Mesenchymal stem cell (in vitro differentiated cells and primary cell): ENCODE measurements around the gene FUT6.
A peak's percentile ranks its signal among the peaks of the same experiment; 100 is the strongest.
"Not testable (repeated sequence)": the region's sequence is repeated elsewhere in the genome, so short reads cannot be mapped to it uniquely, and the experiment has no call there.

ENCODE experiments used
- DNase-seq: peaks from one replicate; pipeline ENCODE4 v3.0.0-alpha.2; 2013
- H2AFZ ChIP-seq: one replicate; pipeline ENCODE4 v1.6.1; 2013; ENCODE audit warnings: low read depth, mild to moderate bottlenecking, control low read depth, inconsistent platforms, low read length, moderate library complexity
- H2AK5ac ChIP-seq: 2 replicates; pipeline ENCODE4 v1.6.1; 2013; ENCODE audit warnings: low read length, moderate library complexity, mild to moderate bottlenecking, inconsistent platforms; ENCODE audit not compliant: severe bottlenecking
- H2BK120ac ChIP-seq: one replicate; pipeline ENCODE4 v1.6.1; 2013; ENCODE audit warnings: low read depth, mild to moderate bottlenecking, inconsistent platforms, low read length, moderate library complexity
- H2BK12ac ChIP-seq, 2 experiments: one replicate each; pipeline ENCODE4 v1.6.1; 2013; ENCODE audit warnings: inconsistent platforms in 2 of 2, low read length in 2 of 2, mild to moderate bottlenecking in 2 of 2, moderate library complexity in 2 of 2, control low read depth in 1 of 2
- H2BK15ac ChIP-seq: one replicate; pipeline ENCODE4 v1.6.1; 2013; ENCODE audit warnings: mild to moderate bottlenecking, low read depth, inconsistent platforms; ENCODE audit not compliant: poor library complexity, severe bottlenecking
- H2BK5ac ChIP-seq: 2 replicates; pipeline ENCODE4 v1.6.1; 2013; ENCODE audit warnings: low read depth, mild to moderate bottlenecking, low read length, control low read depth, inconsistent platforms; ENCODE audit not compliant: poor library complexity, severe bottlenecking
- H3K14ac ChIP-seq, 2 experiments: one replicate each; pipeline ENCODE4 v1.6.1; 2013; ENCODE audit warnings: inconsistent platforms in 2 of 2, low read length in 2 of 2, control low read depth in 1 of 2, mild to moderate bottlenecking in 1 of 2, moderate library complexity in 1 of 2
- H3K18ac ChIP-seq, 2 experiments: one replicate each; pipeline ENCODE4 v1.6.1; 2013; ENCODE audit warnings: inconsistent platforms in 2 of 2, low read length in 2 of 2, control low read depth in 1 of 2, low read depth in 1 of 2, mild to moderate bottlenecking in 1 of 2
- H3K23ac ChIP-seq, 2 experiments: one replicate each; pipeline ENCODE4 v1.6.1; 2013; ENCODE audit warnings: inconsistent platforms in 2 of 2, low read length in 2 of 2, mild to moderate bottlenecking in 2 of 2, moderate library complexity in 2 of 2, control low read depth in 1 of 2
- H3K27ac ChIP-seq: 2 replicates; pipeline ENCODE4 v1.5.1; 2013; ENCODE audit warnings: mild to moderate bottlenecking, moderate library complexity, low read length, control low read depth, inconsistent platforms; ENCODE audit not compliant: poor library complexity, severe bottlenecking
- H3K27me3 ChIP-seq, 2 experiments: 2 replicates each; pipeline versions ENCODE4 v1.6.1 to v1.7.0; 2013; ENCODE audit warnings: low read length in 2 of 2, mild to moderate bottlenecking in 2 of 2, moderate library complexity in 2 of 2, control low read depth in 1 of 2, inconsistent platforms in 1 of 2; ENCODE audit not compliant: control insufficient read depth in 1 of 2, insufficient read depth in 1 of 2
- H3K36me3 ChIP-seq, 2 experiments: 2 replicates each; pipeline versions ENCODE4 v1.6.1 to v1.7.0; 2013; ENCODE audit warnings: low read length in 2 of 2, control low read depth in 1 of 2, inconsistent platforms in 1 of 2, low read depth in 1 of 2, mild to moderate bottlenecking in 1 of 2; ENCODE audit not compliant: insufficient read depth in 2 of 2, control insufficient read depth in 1 of 2
- H3K4ac ChIP-seq, 2 experiments: one replicate each; pipeline ENCODE4 v1.6.1; 2013; ENCODE audit warnings: inconsistent platforms in 2 of 2, low read length in 2 of 2, mild to moderate bottlenecking in 2 of 2, moderate library complexity in 2 of 2, control low read depth in 1 of 2, low read depth in 1 of 2
- H3K4me1 ChIP-seq: 2 replicates; pipeline ENCODE4 v1.6.1; 2013; ENCODE audit warnings: low read depth, low read length, control low read depth; ENCODE audit not compliant: control insufficient read depth, insufficient read depth
- H3K4me2 ChIP-seq: 2 replicates; pipeline ENCODE4 v1.6.1; 2013; ENCODE audit warnings: low read length, mild to moderate bottlenecking, inconsistent platforms; ENCODE audit not compliant: poor library complexity, severe bottlenecking
- H3K4me3 ChIP-seq, 2 experiments: 2 replicates each; pipeline versions ENCODE4 v1.5.1 to v1.7.0; 2013; ENCODE audit warnings: low read length in 2 of 2, mild to moderate bottlenecking in 2 of 2, control low read depth in 1 of 2, low read depth in 1 of 2; ENCODE audit not compliant: insufficient read depth in 1 of 2
- H3K79me1 ChIP-seq: replicated peaks from 2 replicates; pipeline ENCODE4 v1.6.1; 2013; ENCODE audit warnings: mild to moderate bottlenecking, control low read depth, low read length, inconsistent platforms; ENCODE audit not compliant: poor library complexity, severe bottlenecking
- H3K9ac ChIP-seq: 2 replicates; pipeline ENCODE4 v1.7.0; 2013; ENCODE audit warnings: mild to moderate bottlenecking, low read length, moderate library complexity
- H3K9me3 ChIP-seq: 2 replicates; pipeline ENCODE4 v1.7.0; 2013; ENCODE audit warnings: mild to moderate bottlenecking, low read length; ENCODE audit not compliant: control insufficient read depth
- H4K8ac ChIP-seq: one replicate; pipeline ENCODE4 v1.6.1; 2013; ENCODE audit warnings: inconsistent platforms, mild to moderate bottlenecking, low read length, moderate library complexity
- H4K91ac ChIP-seq: one replicate; pipeline ENCODE4 v1.6.1; 2013; ENCODE audit warnings: mild to moderate bottlenecking, low read length, inconsistent platforms
- WGBS: methylation state at CpG from one replicate; pipeline ENCODE4 v1.1.7; 2013; ENCODE audit warnings: mixed read lengths; 5-methylcytosine and 5-hydroxymethylcytosine counted together

Gene FUT6

DNA sequence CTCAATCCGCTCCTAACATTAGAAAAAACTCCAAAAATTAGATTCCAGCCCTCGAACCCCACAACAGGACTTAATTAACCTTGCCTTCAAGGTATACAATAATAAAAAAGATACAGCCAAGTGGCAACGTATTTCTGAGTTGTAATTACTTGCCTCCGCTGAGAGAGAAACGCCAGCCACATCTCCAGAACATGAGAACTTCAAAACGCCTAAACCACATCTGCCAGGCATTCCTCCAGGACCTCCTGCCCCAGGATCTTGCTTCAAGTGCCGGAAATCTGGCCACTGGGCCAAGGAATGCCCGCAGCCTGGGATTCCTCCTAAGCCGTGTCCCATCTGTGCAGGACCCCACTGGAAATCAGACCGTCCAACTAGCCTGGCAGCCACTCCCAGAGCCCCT, 14.6 kb upstream of the FUT6 start:
- not testable (repeated sequence) for H4K8ac ChIP-seq, H2BK15ac ChIP-seq, H2BK120ac ChIP-seq, H3K18ac ChIP-seq, H3K9me3 ChIP-seq, H3K36me3 ChIP-seq, H3K79me1 ChIP-seq, H3K9ac ChIP-seq, DNase-seq, H3K27ac ChIP-seq, H3K4ac ChIP-seq, H2BK5ac ChIP-seq, H3K4me1 ChIP-seq, H2AFZ ChIP-seq, H4K91ac ChIP-seq, H2BK12ac ChIP-seq, H3K4me2 ChIP-seq, H3K4me3 ChIP-seq, H3K14ac ChIP-seq, H2AK5ac ChIP-seq, H3K23ac ChIP-seq
- H3K27me3 ChIP-seq = peaks cover 24 to 50% of the 10 kb centered on the region in 2 experiments
- 85% methylated on average over 10 of the region's 10 CpGs for WGBS

DNA sequence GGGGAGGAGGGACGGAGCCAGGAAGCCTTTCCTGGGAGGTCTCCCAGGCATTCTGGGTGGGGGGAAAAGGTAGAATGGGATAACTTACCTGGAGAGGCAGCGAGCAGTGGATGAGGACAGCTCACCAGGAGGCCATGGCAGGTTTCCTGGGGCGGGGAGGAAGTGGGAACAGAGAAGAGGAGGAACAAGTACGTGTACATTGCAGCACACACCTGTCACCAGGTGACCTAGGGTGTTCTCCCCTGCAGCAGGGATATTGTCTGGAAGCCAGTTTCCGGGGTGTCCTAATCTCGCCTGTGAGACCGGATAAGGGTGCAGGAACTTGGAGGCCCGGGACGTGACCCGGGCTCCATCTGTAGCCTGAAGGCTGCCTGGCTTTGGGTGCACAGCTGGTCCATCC, 11.8 kb upstream of the FUT6 start, which contains the start of gene FUT3:
FUT3 (minus strand) TSS at position 148 of the 400 bp plus-strand sequence.
- Histone ChIP-seq H3K9ac (no peak within 1 kb of the TSS), H4K91ac (peak within 1 kb of the TSS; percentile 27), H3K9me3 (no peaks in the 10 kb centered on the region), H2BK5ac (no peak within 1 kb of the TSS), H3K4me2 (no peak within 1 kb of the TSS), H3K27me3 (peaks cover 21 to 42% of the 10 kb centered on the region in 2 experiments), H2AK5ac (no peak within 1 kb of the TSS), H2BK120ac (no peak within 1 kb of the TSS), H3K14ac (no peak within 1 kb of the TSS), H3K18ac (no peak within 1 kb of the TSS), H3K79me1 (no peaks in the 10 kb centered on the region), H3K36me3 (no peaks in the 10 kb centered on the region), H3K4me1 (no peaks in the 10 kb centered on the region), H3K23ac (no peak within 1 kb of the TSS), H3K27ac (no peak within 1 kb of the TSS), H4K8ac (no peak within 1 kb of the TSS), H2AFZ (no peak within 1 kb of the TSS), H3K4me3 (no peak within 1 kb of the TSS), H2BK12ac (peak within 1 kb of the TSS in 1 of 2 experiments; percentile 32), H2BK15ac (no peak within 1 kb of the TSS), H3K4ac (no peak within 1 kb of the TSS)
- no peak for DNase-seq
- 82% methylated on average over 10 of the region's 10 CpGs for WGBS

DNA sequence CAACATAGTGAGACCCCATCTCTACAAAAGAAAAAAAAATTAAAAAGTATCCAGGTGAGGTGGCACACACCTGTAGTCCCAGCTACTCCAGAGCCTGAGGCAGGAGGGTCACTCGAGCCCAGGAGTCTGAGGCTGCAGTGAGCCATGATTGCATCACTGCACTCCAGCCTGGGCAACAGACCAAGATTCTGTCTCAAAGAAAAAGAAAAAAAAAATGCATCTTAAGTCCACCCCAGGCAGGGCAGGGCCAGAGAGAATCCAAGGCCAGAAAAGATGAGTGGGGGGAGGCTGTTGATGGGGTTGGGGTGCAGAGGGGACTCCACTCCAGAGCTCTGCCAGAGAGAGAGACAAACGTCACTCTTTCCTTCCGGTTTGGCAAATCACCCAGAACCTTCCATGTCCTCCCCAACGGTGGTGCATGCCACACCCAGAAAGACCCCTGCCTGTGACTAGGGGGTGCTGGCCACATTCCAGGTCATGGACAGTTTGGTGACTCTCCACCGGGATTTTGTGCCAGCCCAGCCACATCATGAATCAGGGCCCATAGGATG, 11.3 kb upstream of the FUT6 start:
- Histone ChIP-seq H2BK12ac (peak overlapping the region in 1 of 2 experiments; percentile 32), H3K14ac (no peak overlapping the region), H3K4ac (no peak overlapping the region), H3K18ac (no peak overlapping the region), H3K79me1 (no peaks in the 10 kb centered on the region), H3K4me3 (no peak overlapping the region), H3K36me3 (no peaks in the 10 kb centered on the region), H3K27me3 (peaks cover 16 to 37% of the 10 kb centered on the region in 2 experiments), H3K27ac (no peak overlapping the region), H2BK120ac (no peak overlapping the region), H3K4me1 (no peaks in the 10 kb centered on the region), H2BK15ac (no peak overlapping the region), H4K91ac (peak overlapping the region; percentile 27), H3K9me3 (no peaks in the 10 kb centered on the region), H3K23ac (no peak overlapping the region), H4K8ac (no peak overlapping the region), H3K9ac (no peak overlapping the region), H2AFZ (no peak overlapping the region), H3K4me2 (no peak overlapping the region), H2BK5ac (no peak overlapping the region), H2AK5ac (no peak overlapping the region)
- WGBS = 81% methylated on average over 5 of the region's 5 CpGs
- peak; percentile 63 for DNase-seq

DNA sequence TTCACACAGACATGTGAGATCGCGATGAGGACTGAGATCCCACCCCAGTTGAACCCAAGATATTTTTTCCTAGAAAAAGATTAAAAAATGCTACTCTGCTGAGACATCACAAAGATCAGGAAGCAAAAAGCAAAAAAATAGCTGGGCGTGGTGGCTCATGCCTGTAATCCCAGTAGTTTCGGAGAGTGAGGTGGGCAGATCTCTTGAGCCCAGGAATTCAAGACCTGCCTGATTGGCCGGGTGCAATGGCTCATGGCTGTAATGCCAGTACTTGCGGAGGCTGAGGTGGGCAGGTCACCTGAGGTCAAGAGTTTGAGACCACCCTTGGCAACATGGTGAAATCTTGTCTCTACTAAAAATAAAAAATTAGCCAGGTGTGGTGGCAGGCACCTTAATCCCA, 10.7 kb upstream of the FUT6 start:
- Histone ChIP-seq H3K9me3 (no peaks in the 10 kb centered on the region), H3K9ac (no peak overlapping the region), H3K79me1 (no peaks in the 10 kb centered on the region), H3K18ac (no peak overlapping the region), H3K27ac (no peak overlapping the region), H3K4ac (no peak overlapping the region), H2BK120ac (no peak overlapping the region), H2BK5ac (no peak overlapping the region), H3K23ac (no peak overlapping the region), H2AFZ (no peak overlapping the region), H2BK15ac (no peak overlapping the region), H3K4me2 (no peak overlapping the region), H3K27me3 (peaks cover 10 to 31% of the 10 kb centered on the region in 2 experiments), H3K4me1 (no peaks in the 10 kb centered on the region), H3K36me3 (no peaks in the 10 kb centered on the region), H4K91ac (no peak overlapping the region), H3K14ac (no peak overlapping the region), H4K8ac (no peak overlapping the region), H3K4me3 (no peak overlapping the region), H2AK5ac (no peak overlapping the region), H2BK12ac (no peak overlapping the region)
- no peak for DNase-seq
- 86% methylated on average over 6 of the region's 6 CpGs for WGBS
